Stimulated activated CD8-positive, alpha-beta memory T cell treated with anti-CD3 and anti-CD28 coated beads, Interleukin-7, amount 100 ng/mL, for 24 hours (primary cell): ENCODE results near the gene ADAMTSL4.
"Not testable (repeated sequence)": the region's sequence is repeated elsewhere in the genome, so short reads cannot be mapped to it uniquely, and the experiment has no call there.

Experiments
- DNase-seq: peaks from one replicate; pipeline ENCODE4 v3.0.0-alpha.2; 2020; ENCODE audit warnings: low read depth

The ADAMTSL4 gene

GRCh38 chr1:150567341-150567716 is 18.1 kb downstream of the ADAMTSL4 start:
- DNase-seq = no peak

GRCh38 chr1:150567717-150568593 is 18.7 kb downstream of the ADAMTSL4 start:
- no peak for DNase-seq

- no peak for DNase-seq
Measured at GRCh38 chr1:150568594-150568966, 19.4 kb downstream of the ADAMTSL4 start.

- DNase-seq = no peak
Measured at GRCh38 chr1:150572918-150573647, 23.9 kb downstream of the ADAMTSL4 start.

- DNase-seq = not testable (repeated sequence)
Measured at GRCh38 chr1:150573648-150574071, 24.5 kb downstream of the ADAMTSL4 start.

- no peak for DNase-seq
Measured at GRCh38 chr1:150574260-150575071, 25.3 kb downstream of the ADAMTSL4 start.

- DNase-seq = no peak
Measured at GRCh38 chr1:150575072-150575489, 25.9 kb downstream of the ADAMTSL4 start.

- no peak for DNase-seq
Measured at GRCh38 chr1:150575518-150576366, 26.5 kb downstream of the ADAMTSL4 start.

- no peak for DNase-seq
Measured at GRCh38 chr1:150576367-150576711, 27.1 kb downstream of the ADAMTSL4 start.

GRCh38 chr1:150576794-150577556 is 27.8 kb downstream of the ADAMTSL4 start:
- DNase-seq = no peak

- DNase-seq = no peak
Measured at GRCh38 chr1:150577557-150578271, 28.5 kb downstream of the ADAMTSL4 start.

GRCh38 chr1:150578272-150579109 is 29.3 kb downstream of the ADAMTSL4 start:
- no peak for DNase-seq

GRCh38 chr1:150579110-150579944 is 30.1 kb downstream of the ADAMTSL4 start, which contains the start of gene MCL1:
TSS of gene MCL1 (minus strand) at chr1:150579610. CDS start at chr1:150579530, 80 bp downstream.
- DNase-seq = peak; percentile 73

- no peak for DNase-seq
Measured at GRCh38 chr1:150579945-150580642, 30.9 kb downstream of the ADAMTSL4 start.

- not testable (repeated sequence) for DNase-seq
Measured at GRCh38 chr1:150580966-150581365, 31.8 kb downstream of the ADAMTSL4 start.

- not testable (repeated sequence) for DNase-seq
Measured at GRCh38 chr1:150581437-150581836, 32.2 kb downstream of the ADAMTSL4 start.

- not testable (repeated sequence) for DNase-seq
Measured at GRCh38 chr1:150581962-150582361, 32.8 kb downstream of the ADAMTSL4 start.
